Peyer's patch (tissue), 4 donors: ENCODE results near the gene CDK18. TPM values are rescaled to one million over a fixed set of nuclear protein-coding genes. Genes with fewer than 3 reads are reported as not detected.

Experiments used
- DNase-seq, 3 donors: peaks; one replicate each; pipeline ENCODE4 v3.0.0-alpha.2; 2017 to 2019
- H3K27ac ChIP-seq, 4 donors: fragments of 200-600 bp; sonication (generic); one replicate each; pipeline ENCODE4 v1.5.1; 2016 to 2019
- H3K27me3 ChIP-seq, 2 donors: fragments of 200-600 bp; sonication (generic); one replicate each; pipeline ENCODE4 v1.5.1; 2019
- H3K36me3 ChIP-seq, 3 donors: fragments of 200-600 bp; sonication (generic); one replicate each; pipeline ENCODE4 v1.5.1; 2016 to 2019
- H3K4me1 ChIP-seq, 4 donors: fragments of 200-600 bp; sonication (generic); one replicate each; pipeline ENCODE4 v1.5.1; 2016 to 2019
- H3K4me3 ChIP-seq, 4 donors: fragments of 200-600 bp; sonication (generic); 1 replicate in 3 of 4; 2 replicates in 1 of 4; pipeline ENCODE4 v1.5.1; 2016 to 2019; ENCODE audit warnings: mild to moderate bottlenecking in 1 of 4
- H3K9me3 ChIP-seq, 4 donors: fragments of 200-600 bp; sonication (generic); one replicate each; pipeline ENCODE4 v1.5.1; 2016 to 2019; ENCODE audit warnings: mild to moderate bottlenecking in 1 of 4
- POLR2A ChIP-seq, 2 donors: fragments of 450-650 bp; IDR thresholded peaks; one replicate each; pipeline ENCODE4 v1.5.1; 2017; ENCODE audit warnings: antibody characterized with exemption in 2 of 2, mild to moderate bottlenecking in 2 of 2, moderate library complexity in 2 of 2
- total RNA-seq, 4 donors: library from RNA; depleted of rRNA; stranded (reverse); fragments of >200 nt; gene quantifications; one replicate each; pipeline ENCODE4 v1.1.0, GENCODE V29; 2016
- TF ChIP-seq, protein P1 (sequence below), 6 experiments: fragments of 450-650 bp in 4 of 6; fragments of 200-600 bp in 2 of 6; sonication (generic) in 1 of 6; IDR thresholded peaks; one replicate each; pipeline ENCODE4 v1.5.1; 2017 to 2019; ENCODE audit warnings: antibody characterized with exemption in 6 of 6, mild to moderate bottlenecking in 3 of 6, moderate library complexity in 1 of 6

The CDK18 gene
- total RNA-seq, 4 donors from 2014 or later, result 47.0 to 126 (median 80.7) TPM

DNA sequence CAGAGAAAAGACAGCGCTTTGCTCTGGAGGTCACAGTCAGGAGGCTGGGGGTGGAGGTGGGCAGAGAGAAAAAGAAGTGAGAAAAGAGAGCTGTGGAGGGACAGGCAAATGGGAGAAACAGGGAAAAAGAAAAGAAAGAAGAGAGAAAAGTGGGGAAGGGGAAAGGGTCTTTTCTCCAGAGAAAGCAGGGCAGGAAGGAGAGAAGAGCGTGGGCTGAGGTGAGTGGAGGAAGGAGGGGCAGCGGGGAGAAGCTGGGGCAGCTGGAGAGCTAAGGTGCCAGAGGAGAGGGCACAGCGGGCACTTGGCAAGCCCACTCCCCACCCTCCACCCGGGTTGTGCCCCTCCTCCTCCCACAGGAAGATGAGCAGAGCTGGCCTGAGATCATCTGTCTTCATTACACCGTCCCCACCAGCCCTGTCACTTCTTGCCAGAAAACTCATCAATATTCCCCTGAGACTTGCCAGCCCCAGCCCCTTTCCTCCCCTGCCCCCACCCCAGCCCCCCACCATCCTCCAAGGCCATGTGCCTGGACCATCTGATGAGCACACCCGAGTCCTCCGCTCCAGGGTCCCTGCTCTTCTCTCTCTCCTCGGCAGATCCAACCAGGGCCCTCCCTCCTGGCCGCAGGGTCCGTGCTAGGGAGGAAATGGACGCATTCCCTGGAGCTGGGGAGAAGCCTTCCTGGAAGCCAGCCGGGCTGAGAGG lies 31.6 kb upstream of the CDK18 start:
- no peak for DNase-seq
- Histone ChIP-seq H3K4me1 (no peaks in the 10 kb centered on the region), H3K4me3 (no peak overlapping the region), H3K27ac (no peak overlapping the region), H3K9me3 (peaks cover 0 to 9% (median 0%) of the 10 kb centered on the region in 4 donors), H3K27me3 (no peaks in the 10 kb centered on the region), H3K36me3 (no peaks in the 10 kb centered on the region)
- TF ChIP-seq POLR2A (IDR thresholded peaks at IDR 0.05), result no peak
- TF ChIP-seq, protein P1, sequence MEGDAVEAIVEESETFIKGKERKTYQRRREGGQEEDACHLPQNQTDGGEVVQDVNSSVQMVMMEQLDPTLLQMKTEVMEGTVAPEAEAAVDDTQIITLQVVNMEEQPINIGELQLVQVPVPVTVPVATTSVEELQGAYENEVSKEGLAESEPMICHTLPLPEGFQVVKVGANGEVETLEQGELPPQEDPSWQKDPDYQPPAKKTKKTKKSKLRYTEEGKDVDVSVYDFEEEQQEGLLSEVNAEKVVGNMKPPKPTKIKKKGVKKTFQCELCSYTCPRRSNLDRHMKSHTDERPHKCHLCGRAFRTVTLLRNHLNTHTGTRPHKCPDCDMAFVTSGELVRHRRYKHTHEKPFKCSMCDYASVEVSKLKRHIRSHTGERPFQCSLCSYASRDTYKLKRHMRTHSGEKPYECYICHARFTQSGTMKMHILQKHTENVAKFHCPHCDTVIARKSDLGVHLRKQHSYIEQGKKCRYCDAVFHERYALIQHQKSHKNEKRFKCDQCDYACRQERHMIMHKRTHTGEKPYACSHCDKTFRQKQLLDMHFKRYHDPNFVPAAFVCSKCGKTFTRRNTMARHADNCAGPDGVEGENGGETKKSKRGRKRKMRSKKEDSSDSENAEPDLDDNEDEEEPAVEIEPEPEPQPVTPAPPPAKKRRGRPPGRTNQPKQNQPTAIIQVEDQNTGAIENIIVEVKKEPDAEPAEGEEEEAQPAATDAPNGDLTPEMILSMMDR (IDR thresholded peaks at IDR 0.05), result no peak

GRCh38 chr1:205473475-205473874 lies 31.0 kb upstream of the CDK18 start:
- Histone ChIP-seq H3K27ac (no peak overlapping the region), H3K27me3 (no peaks in the 10 kb centered on the region), H3K9me3 (peaks cover 0 to 9% (median 0%) of the 10 kb centered on the region in 4 donors), H3K4me3 (no peak overlapping the region), H3K4me1 (no peaks in the 10 kb centered on the region), H3K36me3 (no peaks in the 10 kb centered on the region)
- TF ChIP-seq, protein P1 (IDR thresholded peaks at IDR 0.05), result no peak
- TF ChIP-seq POLR2A (IDR thresholded peaks at IDR 0.05), result no peak
- DNase-seq, result no peak

DNA sequence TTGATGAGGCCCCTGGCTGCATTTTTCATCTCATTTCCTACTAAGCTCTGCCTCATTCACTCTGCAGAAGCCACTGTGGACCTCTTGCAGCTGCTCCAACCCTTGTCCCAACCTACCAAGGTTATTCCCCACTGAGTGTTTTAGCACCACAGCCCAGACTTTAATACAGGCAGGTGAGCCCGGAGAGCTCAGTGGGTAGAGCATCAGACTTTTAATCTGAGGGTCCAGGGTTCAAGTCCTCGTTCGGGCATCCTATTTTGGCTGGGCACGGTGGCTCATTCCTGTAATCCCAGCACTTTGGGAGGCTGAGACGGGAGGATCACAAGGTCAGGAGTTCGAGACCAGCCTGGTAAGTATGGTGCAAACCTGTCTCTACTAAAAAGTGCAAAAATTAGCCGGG lies 30.5 kb upstream of the CDK18 start:
- Histone ChIP-seq H3K36me3 (no peaks in the 10 kb centered on the region), H3K27me3 (no peaks in the 10 kb centered on the region), H3K27ac (no peak overlapping the region), H3K9me3 (peaks cover 0 to 9% (median 0%) of the 10 kb centered on the region in 4 donors), H3K4me3 (no peak overlapping the region), H3K4me1 (no peaks in the 10 kb centered on the region)
- DNase-seq, result no peak
- TF ChIP-seq POLR2A (IDR thresholded peaks at IDR 0.05), result no peak
- TF ChIP-seq, protein P1 (IDR thresholded peaks at IDR 0.05), result no peak

DNA sequence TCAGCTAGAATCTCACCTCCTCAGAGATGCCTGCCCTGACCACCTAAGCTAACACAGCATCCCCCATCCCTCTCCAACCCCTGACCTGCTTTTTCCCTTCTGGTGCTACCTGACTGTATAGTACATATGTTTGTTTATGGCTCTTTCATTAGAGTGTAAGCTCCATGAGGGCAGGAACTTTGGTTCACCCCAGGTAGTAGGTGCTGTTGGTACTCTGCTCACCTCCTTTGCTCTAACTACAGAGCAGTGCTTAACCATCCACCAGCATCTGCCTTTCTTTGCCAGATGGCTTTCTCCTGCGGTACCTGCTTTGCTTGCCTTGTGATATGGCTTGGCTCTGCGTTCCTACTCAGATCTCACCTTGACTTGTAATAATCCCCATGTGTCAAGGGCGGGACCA lies 29.9 kb upstream of the CDK18 start:
- Histone ChIP-seq H3K4me1 (no peaks in the 10 kb centered on the region), H3K9me3 (peaks cover 0 to 9% (median 0%) of the 10 kb centered on the region in 4 donors), H3K36me3 (no peaks in the 10 kb centered on the region), H3K27me3 (no peaks in the 10 kb centered on the region), H3K4me3 (no peak overlapping the region), H3K27ac (no peak overlapping the region)
- no peak for DNase-seq
- TF ChIP-seq, protein P1 (IDR thresholded peaks at IDR 0.05), result no peak
- TF ChIP-seq POLR2A (IDR thresholded peaks at IDR 0.05), result no peak

GRCh38 chr1:205475855-205476254 lies 28.6 kb upstream of the CDK18 start:
- TF ChIP-seq POLR2A (IDR thresholded peaks at IDR 0.05), result no peak
- TF ChIP-seq, protein P1 (IDR thresholded peaks at IDR 0.05), result no peak
- no peak overlapping the region for H3K27ac ChIP-seq
- H3K4me1 ChIP-seq, result peaks cover 0 to 7% (median 2%) of the 10 kb centered on the region in 4 donors
- DNase-seq, result no peak
- H3K4me3 ChIP-seq, result no peak overlapping the region
- no peaks in the 10 kb centered on the region for H3K27me3 ChIP-seq
- H3K9me3 ChIP-seq, result peaks cover 0 to 9% (median 0%) of the 10 kb centered on the region in 4 donors
- no peaks in the 10 kb centered on the region for H3K36me3 ChIP-seq
